ENCODE data around the gene CDCA4.

Gene CDCA4

DNA sequence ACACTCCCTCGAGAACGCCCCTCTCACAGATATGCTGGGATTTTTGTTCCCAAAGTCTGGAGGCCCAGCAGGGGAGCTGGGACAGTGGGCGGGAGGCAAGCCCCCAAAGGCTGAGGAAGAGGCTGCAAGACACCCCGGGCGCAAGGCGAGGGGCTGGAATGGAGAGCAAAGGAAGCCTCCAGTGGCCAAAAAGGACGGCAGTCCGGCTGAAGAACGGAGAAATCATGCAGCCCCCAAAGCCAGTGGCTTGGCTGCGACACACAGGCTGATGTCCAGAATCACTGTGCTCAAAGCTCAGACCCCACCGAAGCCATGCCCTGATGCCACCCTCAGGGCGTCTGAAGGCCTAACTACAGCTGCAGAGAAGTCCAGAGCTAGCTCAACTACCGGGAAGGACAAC is 24.4 kb downstream of the CDCA4 start:
- TF ChIP-seq, protein P1, sequence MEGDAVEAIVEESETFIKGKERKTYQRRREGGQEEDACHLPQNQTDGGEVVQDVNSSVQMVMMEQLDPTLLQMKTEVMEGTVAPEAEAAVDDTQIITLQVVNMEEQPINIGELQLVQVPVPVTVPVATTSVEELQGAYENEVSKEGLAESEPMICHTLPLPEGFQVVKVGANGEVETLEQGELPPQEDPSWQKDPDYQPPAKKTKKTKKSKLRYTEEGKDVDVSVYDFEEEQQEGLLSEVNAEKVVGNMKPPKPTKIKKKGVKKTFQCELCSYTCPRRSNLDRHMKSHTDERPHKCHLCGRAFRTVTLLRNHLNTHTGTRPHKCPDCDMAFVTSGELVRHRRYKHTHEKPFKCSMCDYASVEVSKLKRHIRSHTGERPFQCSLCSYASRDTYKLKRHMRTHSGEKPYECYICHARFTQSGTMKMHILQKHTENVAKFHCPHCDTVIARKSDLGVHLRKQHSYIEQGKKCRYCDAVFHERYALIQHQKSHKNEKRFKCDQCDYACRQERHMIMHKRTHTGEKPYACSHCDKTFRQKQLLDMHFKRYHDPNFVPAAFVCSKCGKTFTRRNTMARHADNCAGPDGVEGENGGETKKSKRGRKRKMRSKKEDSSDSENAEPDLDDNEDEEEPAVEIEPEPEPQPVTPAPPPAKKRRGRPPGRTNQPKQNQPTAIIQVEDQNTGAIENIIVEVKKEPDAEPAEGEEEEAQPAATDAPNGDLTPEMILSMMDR (IDR thresholded peaks at IDR 0.05) = no peak

DNA sequence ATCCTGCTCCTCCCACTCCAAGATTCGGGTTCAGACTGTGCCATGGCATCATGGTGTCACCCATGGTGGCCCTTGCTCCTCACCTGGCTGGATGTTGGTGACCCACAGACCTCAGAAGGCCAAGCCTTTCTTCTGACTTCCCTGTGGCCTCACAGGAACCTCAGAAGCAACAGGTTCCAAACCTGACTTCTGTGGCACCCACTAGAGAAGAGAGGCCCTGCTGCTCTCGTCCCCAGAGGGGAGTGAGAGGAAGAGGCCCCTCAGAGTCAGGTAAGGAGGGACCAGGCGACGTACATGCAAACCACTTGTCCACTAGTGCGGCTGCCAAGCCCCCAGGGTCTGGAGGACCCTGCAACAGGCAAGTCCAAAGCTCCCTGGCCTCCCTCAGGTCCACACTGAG is 24.9 kb downstream of the CDCA4 start:
- TF ChIP-seq, protein P1 (IDR thresholded peaks at IDR 0.05) = no peak

DNA sequence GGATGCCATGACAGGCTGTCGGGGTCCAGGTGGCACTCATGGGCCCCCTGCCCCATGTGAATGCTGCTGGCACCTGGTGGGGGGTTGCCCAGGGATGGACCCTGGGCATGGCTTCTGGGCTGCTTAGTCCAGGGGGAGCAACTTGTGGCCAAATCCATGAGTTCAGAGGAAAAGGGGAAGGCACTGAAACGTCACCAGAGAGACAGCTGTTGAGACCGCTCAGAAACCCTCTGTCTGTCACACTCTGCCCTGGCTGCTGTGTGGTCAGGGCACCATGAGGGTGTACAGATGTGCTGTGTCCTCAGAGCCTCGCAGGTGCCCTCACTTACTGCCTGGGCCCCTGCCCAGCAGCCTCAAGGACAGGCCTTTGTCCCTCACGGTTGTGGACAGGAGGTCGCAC is 25.9 kb downstream of the CDCA4 start:
- TF ChIP-seq, protein P1 (IDR thresholded peaks at IDR 0.05) = no peak

DNA sequence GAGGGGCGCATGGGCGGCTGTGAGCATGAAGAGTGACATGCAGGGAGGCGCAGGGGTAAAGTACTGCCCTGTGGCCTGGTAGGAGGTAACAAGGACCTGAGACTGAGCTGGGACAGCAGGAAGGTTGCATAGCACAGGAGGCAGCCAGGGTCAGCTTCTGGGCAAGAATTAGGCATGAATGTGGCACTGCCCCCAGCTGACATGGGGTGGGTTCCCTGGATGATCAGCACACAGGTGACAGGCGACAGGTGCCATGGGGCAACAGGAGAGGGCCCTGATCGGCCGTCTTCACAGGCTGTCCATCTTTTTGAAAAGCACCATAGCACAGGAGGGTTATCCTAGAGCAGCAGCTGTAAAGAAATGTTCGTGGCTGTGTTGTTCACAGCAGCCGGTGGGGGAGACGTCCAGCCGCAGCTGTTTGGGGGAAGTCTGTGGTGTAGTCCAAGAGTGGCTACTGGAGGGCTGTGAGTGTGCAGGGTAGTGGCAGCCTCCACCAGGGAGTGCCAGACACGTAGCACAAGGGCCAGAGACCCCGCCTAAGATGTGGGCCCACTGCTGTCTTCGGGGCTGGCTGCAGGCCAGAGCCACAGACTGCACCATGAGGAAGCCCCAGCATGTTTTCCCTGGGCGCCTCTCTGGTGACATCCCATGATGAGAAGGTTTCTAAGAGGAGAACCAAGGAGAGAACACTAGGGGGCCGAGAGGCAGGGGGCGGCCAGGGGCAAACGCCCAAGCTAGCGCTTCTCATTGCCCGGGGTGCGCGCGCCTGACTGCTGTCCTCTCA is 26.9 kb downstream of the CDCA4 start:
- TF ChIP-seq, protein P1 (IDR thresholded peaks at IDR 0.05) = no peak

DNA sequence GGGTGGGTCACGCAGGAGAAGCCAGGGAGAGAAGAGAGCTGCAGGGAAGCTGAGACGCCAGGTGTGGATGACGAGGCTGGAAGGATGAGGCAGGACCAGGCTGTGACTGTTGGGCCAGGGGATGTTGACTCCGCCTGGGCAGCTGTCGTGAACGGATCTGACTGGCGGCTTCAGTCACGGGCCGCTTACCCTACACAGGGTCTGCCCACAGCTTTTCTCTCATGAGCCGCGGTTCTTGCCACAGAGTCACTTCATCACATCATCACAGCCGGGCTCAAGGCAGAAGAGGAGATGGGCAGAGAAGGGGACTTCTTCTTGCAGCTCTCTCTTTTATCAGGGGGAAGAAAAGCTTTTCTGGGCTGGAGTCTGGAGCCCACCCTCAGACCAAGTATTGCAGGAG is 27.6 kb downstream of the CDCA4 start:
- TF ChIP-seq, protein P1 (IDR thresholded peaks at IDR 0.05) = no peak

DNA sequence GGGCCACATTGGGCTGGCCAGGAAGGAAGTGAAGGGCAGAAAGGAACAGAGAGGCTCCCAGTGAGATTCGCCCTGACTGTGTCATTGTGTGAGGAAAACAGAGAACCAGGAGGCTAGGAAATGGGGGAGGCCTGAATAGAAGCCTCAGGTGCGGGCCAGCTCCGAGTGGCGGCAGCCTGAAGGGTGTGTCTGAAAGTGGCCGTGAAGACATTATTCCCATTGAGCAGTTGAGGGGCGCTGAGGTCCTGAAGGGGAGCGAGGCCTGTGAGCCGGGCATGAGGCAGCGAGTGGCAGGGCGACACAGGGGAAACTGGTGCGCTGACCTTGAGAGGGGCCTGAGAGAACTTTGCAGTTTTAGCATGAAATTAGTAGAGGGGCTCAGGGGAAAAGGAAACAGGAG is 28.4 kb downstream of the CDCA4 start:
- TF ChIP-seq, protein P1 (IDR thresholded peaks at IDR 0.05) = no peak

DNA sequence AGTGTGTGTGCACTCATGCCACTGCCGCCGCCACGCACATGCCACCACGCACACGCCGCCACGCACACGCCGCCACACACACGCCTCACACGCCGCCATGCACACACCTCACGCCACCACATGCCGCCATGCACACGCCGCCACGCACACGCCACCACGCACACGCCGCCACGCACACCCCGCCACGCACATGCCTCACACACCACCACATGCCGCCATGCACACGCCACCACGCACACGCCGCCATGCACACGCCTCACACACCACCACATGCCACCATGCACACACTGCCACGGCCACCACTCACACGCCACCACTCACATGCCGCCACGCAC is 29.0 kb downstream of the CDCA4 start:
- TF ChIP-seq, protein P1 (IDR thresholded peaks at IDR 0.05) = no peak

DNA sequence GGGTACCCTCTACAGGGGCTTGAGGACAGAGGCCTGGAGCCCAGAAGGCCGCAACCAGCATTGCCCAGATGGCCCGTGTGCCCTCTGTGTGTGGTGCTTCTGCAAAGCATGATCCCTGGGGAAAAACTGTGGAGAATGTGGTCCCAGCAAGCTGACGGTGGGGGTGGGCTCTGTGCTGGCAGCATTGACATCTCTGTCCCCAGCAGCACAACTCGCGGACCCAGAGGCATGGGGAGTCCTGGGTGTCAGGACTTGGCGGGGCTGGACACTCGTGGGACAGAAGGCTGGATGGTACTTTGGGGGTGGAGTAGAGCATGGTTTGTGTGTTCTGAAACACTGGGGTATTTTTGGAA is 31.0 kb downstream of the CDCA4 start:
- TF ChIP-seq, protein P1 (IDR thresholded peaks at IDR 0.05) = no peak

Measured in LNCAP (cell line).